ENCODE data around the gene CCR5.

Gene CCR5

GRCh38 chr3:46393011-46393410 lies 22.3 kb downstream of the CCR5 start:
- no peaks in the 10 kb centered on the region for H3K9me2 ChIP-seq (replicated peaks; ENCODE audit: low read depth, low read length)
- H3K4me3 ChIP-seq (ENCODE audit: low read length, poor library complexity, severe bottlenecking) = no peak overlapping the region
- H4K20me1 ChIP-seq (ENCODE audit: insufficient read depth, low read length, poor library complexity, severe bottlenecking) = no peaks in the 10 kb centered on the region
- no peak overlapping the region for H3K9ac ChIP-seq (ENCODE audit: low read depth, low read length, poor library complexity, severe bottlenecking)
- no peaks in the 10 kb centered on the region for H3K36me3 ChIP-seq (ENCODE audit: insufficient read depth, low read length)
- no peaks in the 10 kb centered on the region for H3K27me3 ChIP-seq (ENCODE audit: insufficient read depth, low read length, poor library complexity, severe bottlenecking)
- no peaks in the 10 kb centered on the region for H3K4me1 ChIP-seq (ENCODE audit: insufficient read depth, low read length, poor library complexity, severe bottlenecking)
- no peak overlapping the region for H2AFZ ChIP-seq (ENCODE audit: low read length)
- H3K4me2 ChIP-seq (ENCODE audit: low read depth, low read length, poor library complexity, severe bottlenecking) = no peak overlapping the region
- no peaks in the 10 kb centered on the region for H3K9me3 ChIP-seq (ENCODE audit: insufficient read depth, low read depth, low read length)
- TF ChIP-seq CTCF (conservative IDR thresholded peaks at IDR 0.05; ENCODE audit: low read length) (no peak), EZH2phosphoT487 (IDR thresholded peaks at IDR 0.05; ENCODE audit: borderline replicate concordance) (no peak)
- H3F3A ChIP-seq (ENCODE audit: low read depth) = no peaks in the 10 kb centered on the region
- no peaks in the 10 kb centered on the region for H3K79me2 ChIP-seq (ENCODE audit: insufficient read depth, low read length)

- Histone ChIP-seq H3K4me3 (ENCODE audit: low read length, poor library complexity, severe bottlenecking) (no peak overlapping the region), H2AFZ (ENCODE audit: low read length) (no peak overlapping the region), H3K27me3 (ENCODE audit: insufficient read depth, low read length, poor library complexity, severe bottlenecking) (no peaks in the 10 kb centered on the region), H3K9me2 (replicated peaks; ENCODE audit: low read depth, low read length) (no peaks in the 10 kb centered on the region), H3K79me2 (ENCODE audit: insufficient read depth, low read length) (no peaks in the 10 kb centered on the region), H3K4me1 (ENCODE audit: insufficient read depth, low read length, poor library complexity, severe bottlenecking) (no peaks in the 10 kb centered on the region), H3K9ac (ENCODE audit: low read depth, low read length, poor library complexity, severe bottlenecking) (no peak overlapping the region), H3K36me3 (ENCODE audit: insufficient read depth, low read length) (no peaks in the 10 kb centered on the region), H4K20me1 (ENCODE audit: insufficient read depth, low read length, poor library complexity, severe bottlenecking) (no peaks in the 10 kb centered on the region), H3F3A (ENCODE audit: low read depth) (no peaks in the 10 kb centered on the region), H3K9me3 (ENCODE audit: insufficient read depth, low read depth, low read length) (no peaks in the 10 kb centered on the region), H3K4me2 (ENCODE audit: low read depth, low read length, poor library complexity, severe bottlenecking) (no peak overlapping the region)
- no peak for TF ChIP-seq EZH2phosphoT487 (IDR thresholded peaks at IDR 0.05; ENCODE audit: borderline replicate concordance)
- no peak for TF ChIP-seq CTCF (conservative IDR thresholded peaks at IDR 0.05; ENCODE audit: low read length)
Measured at GRCh38 chr3:46393554-46394434, 23.0 kb downstream of the CCR5 start.

- Histone ChIP-seq H3K9me3 (ENCODE audit: insufficient read depth, low read depth, low read length) (no peaks in the 10 kb centered on the region), H3K9ac (ENCODE audit: low read depth, low read length, poor library complexity, severe bottlenecking) (no peak overlapping the region), H3K27me3 (ENCODE audit: insufficient read depth, low read length, poor library complexity, severe bottlenecking) (no peaks in the 10 kb centered on the region), H3K4me3 (ENCODE audit: low read length, poor library complexity, severe bottlenecking) (no peak overlapping the region), H4K20me1 (ENCODE audit: insufficient read depth, low read length, poor library complexity, severe bottlenecking) (no peaks in the 10 kb centered on the region), H3F3A (ENCODE audit: low read depth) (no peaks in the 10 kb centered on the region), H3K4me2 (ENCODE audit: low read depth, low read length, poor library complexity, severe bottlenecking) (no peak overlapping the region), H3K79me2 (ENCODE audit: insufficient read depth, low read length) (no peaks in the 10 kb centered on the region), H2AFZ (ENCODE audit: low read length) (no peak overlapping the region), H3K9me2 (replicated peaks; ENCODE audit: low read depth, low read length) (no peaks in the 10 kb centered on the region), H3K4me1 (ENCODE audit: insufficient read depth, low read length, poor library complexity, severe bottlenecking) (no peaks in the 10 kb centered on the region), H3K36me3 (ENCODE audit: insufficient read depth, low read length) (no peaks in the 10 kb centered on the region)
- TF ChIP-seq CTCF (conservative IDR thresholded peaks at IDR 0.05; ENCODE audit: low read length) = peak; percentile 43
- no peak for TF ChIP-seq EZH2phosphoT487 (IDR thresholded peaks at IDR 0.05; ENCODE audit: borderline replicate concordance)
Measured at GRCh38 chr3:46395210-46395661, 24.5 kb downstream of the CCR5 start.
